GM12878 (cell line): ENCODE results near the gene ATP12A. TPM values are rescaled to one million over a fixed set of nuclear protein-coding genes. Genes with fewer than 3 reads are reported as not detected.

Source experiments
- ATAC-seq: fragments of 200-7000 bp; cut with Tn5 transposase; 3 replicates; pipeline ENCODE4 v1.9.1; 2020; ENCODE audit warnings: mild to moderate bottlenecking, moderate library complexity
- BruUV-seq: library from RNA; stranded (reverse); fragments of 400-500 nt; replicated peaks from 2 replicates; lab custom pipeline; 2021; lab: Mats Ljungman, UMichigan
- CTCF ChIA-PET: fragments of 300-600 bp; sonication (Branson Sonifier 250); formaldehyde crosslinking; extraction: SDS; loops from one replicate; lab custom pipeline; 2021; ENCODE audit warnings: inconsistent platforms; lab: Yijun Ruan, JAX
- POLR2A ChIA-PET: fragments of 350-600 bp; formaldehyde crosslinking; extraction: SDS; loops from one replicate; lab custom pipeline; 2021; ENCODE audit warnings: inconsistent platforms; lab: Charles Lee
- RAD21 ChIA-PET: fragments of 300-600 bp; sonication (Branson Sonifier 250); formaldehyde crosslinking; loops from one replicate; lab custom pipeline; 2023; ENCODE audit warnings: antibody characterized with exemption; ENCODE audit not compliant: unreplicated experiment; lab: Charles Lee
- SMC1A ChIA-PET: fragments of 300-600 bp; sonication (Branson Sonifier 250); formaldehyde crosslinking; loops from one replicate; lab custom pipeline; 2023; ENCODE audit not compliant: unreplicated experiment, uncharacterized antibody; lab: Charles Lee
- DNase-seq: peaks from one replicate; pipeline ENCODE4 v3.0.0-alpha.2; 2011; ENCODE audit warnings: low read depth, low spot score
- FAIRE-seq: peaks from 3 replicates; lab custom pipeline; 2011; peaks lifted over from hg19 to GRCh38; lab: Jason Lieb, UNC
- H2AFZ ChIP-seq: 2 replicates; pipeline ENCODE4 v1.6.0; 2011; ENCODE audit warnings: low read depth, low read length, control low read depth; ENCODE audit not compliant: control insufficient read depth
- H3K27ac ChIP-seq: 2 replicates; pipeline ENCODE4 v1.5.1; 2011; ENCODE audit warnings: control low read depth; ENCODE audit not compliant: control insufficient read depth, insufficient read depth
- H3K27me3 ChIP-seq, 2 experiments: replicated peaks in 1 of 2; 2 replicates each; pipeline versions ENCODE4 v1.6.0 to v1.6.1; 2011; ENCODE audit warnings: low read length in 1 of 2; ENCODE audit not compliant: control insufficient read depth in 2 of 2, insufficient read depth in 2 of 2
- H3K36me3 ChIP-seq, 2 experiments: 2 replicates each; pipeline ENCODE4 v1.5.1; 2011; ENCODE audit warnings: low read length in 1 of 2; ENCODE audit not compliant: control insufficient read depth in 2 of 2, insufficient read depth in 2 of 2
- H3K4me1 ChIP-seq: 2 replicates; pipeline ENCODE4 v1.6.1; 2011; ENCODE audit warnings: mild to moderate bottlenecking, low read length, moderate library complexity, mixed read lengths; ENCODE audit not compliant: control insufficient read depth, insufficient read depth
- H3K4me2 ChIP-seq: 2 replicates; pipeline ENCODE4 v1.6.0; 2011; ENCODE audit warnings: control low read depth; ENCODE audit not compliant: control insufficient read depth, insufficient read depth
- H3K4me3 ChIP-seq: fragments of 200-600 bp; sonication (generic); 2 replicates; pipeline ENCODE4 v1.5.1; 2016
- H3K79me2 ChIP-seq: 2 replicates; pipeline ENCODE4 v1.6.0; 2011; ENCODE audit warnings: low read length; ENCODE audit not compliant: control insufficient read depth, insufficient read depth
- H3K9ac ChIP-seq: 2 replicates; pipeline ENCODE4 v1.8.0; 2011; ENCODE audit warnings: low read length, control low read depth, mixed read lengths; ENCODE audit not compliant: control insufficient read depth, insufficient read depth
- H3K9me3 ChIP-seq: replicated peaks from 3 replicates; pipeline ENCODE4 v1.5.1; 2011; ENCODE audit warnings: mild to moderate bottlenecking, low read length; ENCODE audit not compliant: control insufficient read depth, insufficient read depth
- H4K20me1 ChIP-seq: 2 replicates; pipeline ENCODE4 v1.6.0; 2011; ENCODE audit not compliant: control insufficient read depth, insufficient read depth
- ETV6 ChIP-seq, 2 experiments: fragments of 450-650 bp in 1 of 2; IDR thresholded peaks in 1 of 2; conservative IDR thresholded peaks in 1 of 2; 2 replicates each; pipeline ENCODE4 v1.6.1; 2014; ENCODE audit warnings: antibody characterized with exemption in 1 of 2, borderline replicate concordance in 1 of 2, low read depth in 1 of 2, mild to moderate bottlenecking in 1 of 2, moderate library complexity in 1 of 2
- FOS ChIP-seq: IDR thresholded peaks from 3 replicates; pipeline ENCODE4 v1.6.1; 2011; ENCODE audit warnings: borderline replicate concordance; ENCODE audit not compliant: insufficient read length; ENCODE audit errors: extremely low read depth
- HDAC6 ChIP-seq: fragments of 200-600 bp; sonication (generic); IDR thresholded peaks from one replicate; pipeline ENCODE4 v1.8.0; 2017; ENCODE audit warnings: antibody characterized with exemption; ENCODE audit not compliant: unreplicated experiment
- KAT2A ChIP-seq: conservative IDR thresholded peaks from 2 replicates; pipeline ENCODE4 v1.6.1; 2011; ENCODE audit warnings: low read depth, low read length; ENCODE audit not compliant: control insufficient read depth
- TBL1XR1 ChIP-seq: IDR thresholded peaks from 2 replicates; pipeline ENCODE4 v1.6.1; 2012; ENCODE audit warnings: low read depth, low read length, improper control_type of control experiment
- TCF12 ChIP-seq: IDR thresholded peaks from 2 replicates; pipeline ENCODE4 v1.6.1; 2011; ENCODE audit warnings: low read depth, mild to moderate bottlenecking, low read length
- WGBS: methylation state at CpG from one replicate; pipeline ENCODE4 v1.1.6; 2016; ENCODE audit warnings: low lambda C conversion rate; ENCODE audit not compliant: insufficient replicate concordance, insufficient coverage; ENCODE audit errors: missing lambda C conversion rate; 5-methylcytosine and 5-hydroxymethylcytosine counted together
- in situ Hi-C: fragments of 300-500 bp; cut with MboI; formaldehyde crosslinking; loops from 9 replicates; pipeline ENCODE4 v1.14.3; 2018; ENCODE audit warnings: mixed read lengths
- intact Hi-C: fragments of 100-400 bp; cut with micrococcal nuclease; formaldehyde crosslinking; loops from one replicate; pipeline ENCODE4 v1.14.2; 2022; ENCODE audit not compliant: unreplicated experiment
- polyA plus RNA-seq, 11 experiments: library from polyadenylated mRNA; depleted of rRNA in 4 of 11; unstranded in 6 of 11; stranded (reverse) in 5 of 11; fragments of >200 nt; fragmentation: Nextera tagmentation in 4 of 11; fragmentation: Illumina TruSeq in 1 of 11; extraction: Ambion mirVana in 4 of 11; extraction: Trizol in 1 of 11; gene quantifications; 1 replicate in 1 of 11; 2 replicates in 10 of 11; pipeline versions ENCODE4 v1.2.1 to v1.2.3, GENCODE V29; 2011 to 2016; ENCODE audit warnings: inconsistent platforms in 2 of 11, missing spikeins in 2 of 11, low read depth in 1 of 11
- total RNA-seq, 4 experiments: library from RNA; depleted of rRNA in 3 of 4; stranded (reverse); fragments of >200 nt in 3 of 4; fragmentation: Illumina TruSeq in 1 of 4; extraction: Trizol in 1 of 4; gene quantifications; 2 replicates each; pipeline versions ENCODE4 v1.2.1 to v1.2.3, GENCODE V29; 2013 to 2021
- TF ChIP-seq, protein P1 (sequence below): fragments of 450-650 bp; IDR thresholded peaks from 2 replicates; pipeline ENCODE4 v1.6.1; 2016; ENCODE audit warnings: mild to moderate bottlenecking
- TF ChIP-seq, protein P2 (sequence below): fragments of 450-650 bp; formaldehyde crosslinking; IDR thresholded peaks from 2 replicates; pipeline ENCODE4 v1.5.0; 2022; ENCODE audit warnings: mild to moderate bottlenecking, missing genetic modification characterization

The ATP12A gene
- total and polyA plus RNA-seq, 10 of the 15 experiments (the other 5 are each of a cell fraction or from before 2014, with no cell fraction given), result 0.02 to 0.08 (median 0.04) TPM; not detected in 6

DNA sequence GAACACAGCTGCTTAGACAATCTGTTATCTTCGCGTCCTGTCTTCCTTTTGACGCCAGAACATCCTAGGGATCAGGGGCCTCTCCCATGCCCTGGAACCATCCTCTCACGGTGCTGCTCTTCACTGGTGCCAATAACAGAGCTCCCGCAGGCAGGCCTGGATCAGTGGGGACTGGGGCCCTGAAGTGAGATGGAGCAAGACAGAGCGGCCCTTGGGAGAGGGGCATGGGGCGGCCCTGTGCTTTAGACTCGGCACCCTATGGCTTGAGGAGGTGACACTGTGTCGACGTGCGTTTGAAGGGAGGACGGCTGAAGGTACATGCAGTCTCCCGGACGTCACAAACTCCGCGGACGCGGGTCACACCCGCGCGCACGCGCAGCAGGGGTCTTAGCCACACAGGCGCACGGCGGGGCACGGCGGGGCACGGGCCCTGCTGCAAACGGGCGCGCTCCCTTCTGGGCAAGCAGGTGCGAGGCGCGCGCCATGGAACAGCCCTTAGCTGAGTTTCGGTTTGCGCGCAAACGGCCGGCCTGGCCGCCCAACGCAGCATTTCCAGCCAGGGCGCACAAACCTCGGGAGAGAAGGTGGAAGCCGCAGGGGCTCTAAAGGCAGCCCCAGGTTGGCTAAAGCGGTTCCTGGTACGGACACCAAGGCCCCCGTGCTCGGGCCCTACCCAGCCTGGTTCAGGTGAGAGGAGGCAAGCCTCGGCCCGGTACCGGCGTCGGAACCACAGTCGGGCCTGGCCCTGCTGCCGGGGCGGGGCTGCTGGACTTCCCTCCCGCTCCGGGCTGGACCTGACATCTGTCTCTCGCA, 67.2 kb downstream of the ATP12A start:
- H3K27me3 ChIP-seq, result peaks cover 10 to 24% of the 10 kb centered on the region in 2 experiments
- ChIA-PET CTCF (interaction anchor here (1.1 kb wide), 1 partner anchor 38 kb away, joined by 4 read pairs; no protein-coding TSS in a partner anchor), SMC1A (no interaction called here), RAD21 (no interaction called here), POLR2A (no interaction called here)
- no peaks in the 10 kb centered on the region for H3K9me3 ChIP-seq
- no peaks in the 10 kb centered on the region for H4K20me1 ChIP-seq
- peak overlapping the region; percentile 43 for H3K4me2 ChIP-seq
- no peak overlapping the region for H3K9ac ChIP-seq
- no peak overlapping the region for H2AFZ ChIP-seq
- H3K4me3 ChIP-seq, result peak overlapping the region; percentile 30; the same call in 1 of the 2 replicates
- ATAC-seq, result peak; percentile 38
- no peaks in the 10 kb centered on the region for H3K4me1 ChIP-seq
- in situ Hi-C loops (no loop called here), intact Hi-C loops (loop anchor here (10.0 kb wide), 1 partner anchor 247 kb away; no protein-coding TSS in a partner anchor)
- no peaks in the 10 kb centered on the region for H3K36me3 ChIP-seq
- H3K27ac ChIP-seq, result no peak overlapping the region
- no peaks in the 10 kb centered on the region for H3K79me2 ChIP-seq
- BruUV-seq, result no TSS peak
- TF ChIP-seq, protein P1, sequence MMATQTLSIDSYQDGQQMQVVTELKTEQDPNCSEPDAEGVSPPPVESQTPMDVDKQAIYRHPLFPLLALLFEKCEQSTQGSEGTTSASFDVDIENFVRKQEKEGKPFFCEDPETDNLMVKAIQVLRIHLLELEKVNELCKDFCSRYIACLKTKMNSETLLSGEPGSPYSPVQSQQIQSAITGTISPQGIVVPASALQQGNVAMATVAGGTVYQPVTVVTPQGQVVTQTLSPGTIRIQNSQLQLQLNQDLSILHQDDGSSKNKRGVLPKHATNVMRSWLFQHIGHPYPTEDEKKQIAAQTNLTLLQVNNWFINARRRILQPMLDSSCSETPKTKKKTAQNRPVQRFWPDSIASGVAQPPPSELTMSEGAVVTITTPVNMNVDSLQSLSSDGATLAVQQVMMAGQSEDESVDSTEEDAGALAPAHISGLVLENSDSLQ, result no peak
- peak; percentile 89 for TF ChIP-seq HDAC6
- no peak for TF ChIP-seq TCF12
- 8% methylated on average over 58 of the region's 61 CpGs for WGBS
- no peak for DNase-seq
- FAIRE-seq, result no peak

DNA sequence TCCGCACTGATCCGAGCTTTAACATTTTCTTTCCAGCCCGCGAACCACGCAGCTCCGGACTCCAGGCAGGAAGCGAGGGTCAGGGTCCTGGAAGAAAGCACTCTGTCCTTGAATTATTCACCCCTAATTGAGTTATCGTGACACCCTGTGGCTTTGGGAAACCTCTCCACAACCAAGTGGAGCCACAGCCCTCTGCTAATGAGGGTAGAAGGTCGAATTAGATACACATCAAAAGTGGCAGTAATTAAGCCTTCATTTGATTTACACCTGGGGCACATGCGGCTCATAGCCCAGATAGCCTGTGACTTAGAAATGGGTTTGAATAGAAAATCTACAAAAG, 67.8 kb downstream of the ATP12A start:
- Histone ChIP-seq H3K27ac (no peak overlapping the region), H3K27me3 (peaks cover 10 to 24% of the 10 kb centered on the region in 2 experiments), H3K9ac (no peak overlapping the region), H3K79me2 (no peaks in the 10 kb centered on the region), H4K20me1 (no peaks in the 10 kb centered on the region), H3K4me1 (no peaks in the 10 kb centered on the region), H2AFZ (no peak overlapping the region), H3K9me3 (no peaks in the 10 kb centered on the region), H3K4me3 (no peak overlapping the region), H3K36me3 (no peaks in the 10 kb centered on the region), H3K4me2 (peak overlapping the region; percentile 43; the same call in 1 of the 2 replicates)
- CTCF ChIA-PET, result interaction anchor here (1.1 kb wide), 1 partner anchor 38 kb away, joined by 4 read pairs; no protein-coding TSS in a partner anchor
- in situ Hi-C loops, result no loop called here
- ATAC-seq (no peak), DNase-seq (no peak), FAIRE-seq (no peak)
- intact Hi-C loops, result loop anchor here (10.0 kb wide), 1 partner anchor 247 kb away; no protein-coding TSS in a partner anchor
- RAD21 ChIA-PET, result no interaction called here
- WGBS, result 44% methylated on average over 10 of the region's 10 CpGs
- BruUV-seq, result no TSS peak
- SMC1A ChIA-PET, result interaction anchor here (1.3 kb wide), 1 partner anchor 54 kb away, joined by 4 read pairs; no protein-coding TSS in a partner anchor
- POLR2A ChIA-PET, result no interaction called here
- TF ChIP-seq TBL1XR1, result no peak
- TF ChIP-seq, protein P2, sequence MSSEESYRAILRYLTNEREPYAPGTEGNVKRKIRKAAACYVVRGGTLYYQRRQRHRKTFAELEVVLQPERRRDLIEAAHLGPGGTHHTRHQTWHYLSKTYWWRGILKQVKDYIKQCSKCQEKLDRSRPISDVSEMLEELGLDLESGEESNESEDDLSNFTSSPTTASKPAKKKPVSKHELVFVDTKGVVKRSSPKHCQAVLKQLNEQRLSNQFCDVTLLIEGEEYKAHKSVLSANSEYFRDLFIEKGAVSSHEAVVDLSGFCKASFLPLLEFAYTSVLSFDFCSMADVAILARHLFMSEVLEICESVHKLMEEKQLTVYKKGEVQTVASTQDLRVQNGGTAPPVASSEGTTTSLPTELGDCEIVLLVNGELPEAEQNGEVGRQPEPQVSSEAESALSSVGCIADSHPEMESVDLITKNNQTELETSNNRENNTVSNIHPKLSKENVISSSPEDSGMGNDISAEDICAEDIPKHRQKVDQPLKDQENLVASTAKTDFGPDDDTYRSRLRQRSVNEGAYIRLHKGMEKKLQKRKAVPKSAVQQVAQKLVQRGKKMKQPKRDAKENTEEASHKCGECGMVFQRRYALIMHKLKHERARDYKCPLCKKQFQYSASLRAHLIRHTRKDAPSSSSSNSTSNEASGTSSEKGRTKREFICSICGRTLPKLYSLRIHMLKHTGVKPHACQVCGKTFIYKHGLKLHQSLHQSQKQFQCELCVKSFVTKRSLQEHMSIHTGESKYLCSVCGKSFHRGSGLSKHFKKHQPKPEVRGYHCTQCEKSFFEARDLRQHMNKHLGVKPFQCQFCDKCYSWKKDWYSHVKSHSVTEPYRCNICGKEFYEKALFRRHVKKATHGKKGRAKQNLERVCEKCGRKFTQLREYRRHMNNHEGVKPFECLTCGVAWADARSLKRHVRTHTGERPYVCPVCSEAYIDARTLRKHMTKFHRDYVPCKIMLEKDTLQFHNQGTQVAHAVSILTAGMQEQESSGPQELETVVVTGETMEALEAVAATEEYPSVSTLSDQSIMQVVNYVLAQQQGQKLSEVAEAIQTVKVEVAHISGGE (CRISPR knock-in tag), result no peak
- TF ChIP-seq FOS, result no peak
- TF ChIP-seq ETV6 (conservative IDR thresholded peaks at IDR 0.05 in 1 of 2, IDR thresholded peaks at IDR 0.05 in 1 of 2; ENCODE audit: borderline replicate concordance in 1 of 2, low read depth in 1 of 2), result no peak
- TF ChIP-seq KAT2A, result no peak
